Measurements from ENCODE around the gene GAB1.

The GAB1 gene

DNA sequence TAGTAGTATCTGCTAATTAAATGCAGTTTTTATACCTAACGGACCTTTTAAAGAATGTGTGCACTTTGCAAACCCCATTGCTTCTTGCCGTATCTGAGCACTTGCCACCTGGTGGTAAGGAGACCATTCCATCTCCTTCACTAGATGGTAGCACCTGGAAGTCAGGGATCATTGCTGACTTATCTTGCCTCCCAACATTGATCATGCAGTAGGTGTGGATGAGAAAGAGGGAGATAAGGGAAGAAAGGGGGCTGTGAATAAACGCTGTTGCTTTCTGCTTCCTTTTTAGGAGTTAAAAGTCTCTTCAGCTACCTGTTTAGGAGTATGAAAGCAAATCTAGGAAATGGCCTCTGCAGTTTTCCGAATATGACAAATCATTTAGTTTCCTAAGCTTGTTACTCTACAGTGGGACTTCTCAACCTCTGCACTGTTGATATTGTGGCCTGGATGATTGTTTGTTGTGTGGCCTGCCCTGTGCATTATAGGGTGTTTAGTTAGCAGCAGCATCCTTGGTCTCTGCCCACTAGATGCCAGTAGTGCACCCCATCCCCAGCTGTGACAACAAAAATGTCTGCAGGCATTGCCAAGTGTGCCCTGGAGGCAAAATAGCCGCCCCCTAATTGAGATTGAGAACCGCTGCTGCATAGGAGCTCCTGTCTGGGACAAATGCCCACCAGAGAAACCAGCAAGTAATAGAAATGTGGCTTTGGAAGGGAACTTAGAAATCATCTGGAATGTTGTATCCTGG is 38.8 kb downstream of the GAB1 start:
- TF ChIP-seq, protein P1, sequence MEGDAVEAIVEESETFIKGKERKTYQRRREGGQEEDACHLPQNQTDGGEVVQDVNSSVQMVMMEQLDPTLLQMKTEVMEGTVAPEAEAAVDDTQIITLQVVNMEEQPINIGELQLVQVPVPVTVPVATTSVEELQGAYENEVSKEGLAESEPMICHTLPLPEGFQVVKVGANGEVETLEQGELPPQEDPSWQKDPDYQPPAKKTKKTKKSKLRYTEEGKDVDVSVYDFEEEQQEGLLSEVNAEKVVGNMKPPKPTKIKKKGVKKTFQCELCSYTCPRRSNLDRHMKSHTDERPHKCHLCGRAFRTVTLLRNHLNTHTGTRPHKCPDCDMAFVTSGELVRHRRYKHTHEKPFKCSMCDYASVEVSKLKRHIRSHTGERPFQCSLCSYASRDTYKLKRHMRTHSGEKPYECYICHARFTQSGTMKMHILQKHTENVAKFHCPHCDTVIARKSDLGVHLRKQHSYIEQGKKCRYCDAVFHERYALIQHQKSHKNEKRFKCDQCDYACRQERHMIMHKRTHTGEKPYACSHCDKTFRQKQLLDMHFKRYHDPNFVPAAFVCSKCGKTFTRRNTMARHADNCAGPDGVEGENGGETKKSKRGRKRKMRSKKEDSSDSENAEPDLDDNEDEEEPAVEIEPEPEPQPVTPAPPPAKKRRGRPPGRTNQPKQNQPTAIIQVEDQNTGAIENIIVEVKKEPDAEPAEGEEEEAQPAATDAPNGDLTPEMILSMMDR (conservative IDR thresholded peaks at IDR 0.05; ENCODE audit: low read depth, low read length): peak; percentile 54
- H3K36me3 ChIP-seq (ENCODE audit: insufficient read depth): no peaks in the 10 kb centered on the region
- H3K27ac ChIP-seq: no peak overlapping the region
- no peaks in the 10 kb centered on the region for H3K27me3 ChIP-seq (ENCODE audit: insufficient read depth, low read depth)
- peaks cover 69% of the 10 kb centered on the region for H3K4me1 ChIP-seq (ENCODE audit: low read depth, poor library complexity, severe bottlenecking)
- no peak overlapping the region for H3K4me3 ChIP-seq (IDR thresholded peaks at IDR 0.05; ENCODE audit: insufficient read depth, low read depth, low read length)
- peak overlapping the region; percentile 84; the same call in 1 of the 2 replicates for H3K4me2 ChIP-seq
- H2AFZ ChIP-seq (ENCODE audit: low read depth): no peak overlapping the region
- H4K20me1 ChIP-seq (ENCODE audit: insufficient read depth): no peaks in the 10 kb centered on the region
- H3K9ac ChIP-seq: no peak overlapping the region
- peaks cover 36% of the 10 kb centered on the region; the same call in 1 of the 2 replicates for H3K79me2 ChIP-seq (ENCODE audit: insufficient read depth, low read depth)

DNA sequence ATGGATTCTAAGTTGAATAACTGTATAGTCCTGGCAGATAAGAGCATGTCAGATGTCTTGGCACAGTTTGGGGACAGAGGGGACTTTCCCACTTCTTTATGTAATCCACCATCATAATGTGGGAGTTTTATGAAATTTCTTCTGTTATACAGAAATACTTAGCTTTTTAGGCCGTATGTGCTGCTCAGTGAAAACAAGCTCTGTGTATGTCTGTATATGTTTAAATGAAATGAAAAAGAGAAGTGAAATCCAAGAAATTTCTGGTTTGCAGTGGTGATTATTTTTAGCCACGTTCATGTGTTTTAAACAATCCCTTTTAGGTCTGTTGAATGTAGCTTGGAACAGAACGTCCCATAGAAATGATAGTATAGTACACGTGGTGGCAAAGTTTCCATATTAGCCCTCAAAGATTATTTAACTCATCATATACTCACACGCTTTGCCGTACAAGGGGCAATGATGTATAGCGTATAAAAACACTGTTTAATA is 41.0 kb downstream of the GAB1 start:
- no peaks in the 10 kb centered on the region for H4K20me1 ChIP-seq (ENCODE audit: insufficient read depth)
- H3K4me1 ChIP-seq (ENCODE audit: low read depth, poor library complexity, severe bottlenecking): peaks cover 72% of the 10 kb centered on the region
- no peak overlapping the region for H3K4me3 ChIP-seq (IDR thresholded peaks at IDR 0.05; ENCODE audit: insufficient read depth, low read depth, low read length)
- H3K36me3 ChIP-seq (ENCODE audit: insufficient read depth): no peaks in the 10 kb centered on the region
- peak overlapping the region; percentile 84 for H3K4me2 ChIP-seq
- peaks cover 36% of the 10 kb centered on the region; the same call in 1 of the 2 replicates for H3K79me2 ChIP-seq (ENCODE audit: insufficient read depth, low read depth)
- peak overlapping the region; percentile 53; the same call in 1 of the 2 replicates for H3K27ac ChIP-seq
- H3K9ac ChIP-seq: peak overlapping the region; percentile 3; the same call in 1 of the 2 replicates
- no peak overlapping the region for H2AFZ ChIP-seq (ENCODE audit: low read depth)
- TF ChIP-seq, protein P1 (conservative IDR thresholded peaks at IDR 0.05; ENCODE audit: low read depth, low read length): no peak
- H3K27me3 ChIP-seq (ENCODE audit: insufficient read depth, low read depth): no peaks in the 10 kb centered on the region

DNA sequence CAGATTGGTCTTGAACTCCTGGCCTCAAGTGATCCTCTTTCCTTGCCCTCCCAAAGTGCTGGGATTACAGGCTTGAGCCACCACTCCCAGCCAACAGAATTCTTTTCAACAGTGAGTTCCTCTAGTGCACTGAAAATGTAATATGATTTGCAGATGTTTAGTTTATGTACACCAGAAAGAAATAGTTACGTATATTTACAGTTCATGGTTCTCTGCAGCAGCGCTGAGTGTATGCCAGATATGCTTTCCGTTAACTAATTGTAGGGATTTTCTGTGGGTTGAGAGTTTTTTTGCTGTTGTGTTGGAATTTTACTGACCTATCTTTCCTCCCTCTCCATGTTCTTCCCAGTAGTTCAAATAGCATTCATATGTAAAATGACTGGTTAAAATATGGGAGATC is 44.0 kb downstream of the GAB1 start:
- Histone ChIP-seq H2AFZ (ENCODE audit: low read depth) (no peak overlapping the region), H3K4me1 (ENCODE audit: low read depth, poor library complexity, severe bottlenecking) (peaks cover 71% of the 10 kb centered on the region), H3K4me3 (IDR thresholded peaks at IDR 0.05; ENCODE audit: insufficient read depth, low read depth, low read length) (no peak overlapping the region), H3K9ac (no peak overlapping the region), H3K27ac (no peak overlapping the region), H3K36me3 (ENCODE audit: insufficient read depth) (no peaks in the 10 kb centered on the region), H4K20me1 (ENCODE audit: insufficient read depth) (no peaks in the 10 kb centered on the region), H3K27me3 (ENCODE audit: insufficient read depth, low read depth) (no peaks in the 10 kb centered on the region), H3K4me2 (no peak overlapping the region), H3K79me2 (ENCODE audit: insufficient read depth, low read depth) (peaks cover 30% of the 10 kb centered on the region; the same call in 1 of the 2 replicates)
- TF ChIP-seq, protein P1 (conservative IDR thresholded peaks at IDR 0.05; ENCODE audit: low read depth, low read length): no peak

DNA sequence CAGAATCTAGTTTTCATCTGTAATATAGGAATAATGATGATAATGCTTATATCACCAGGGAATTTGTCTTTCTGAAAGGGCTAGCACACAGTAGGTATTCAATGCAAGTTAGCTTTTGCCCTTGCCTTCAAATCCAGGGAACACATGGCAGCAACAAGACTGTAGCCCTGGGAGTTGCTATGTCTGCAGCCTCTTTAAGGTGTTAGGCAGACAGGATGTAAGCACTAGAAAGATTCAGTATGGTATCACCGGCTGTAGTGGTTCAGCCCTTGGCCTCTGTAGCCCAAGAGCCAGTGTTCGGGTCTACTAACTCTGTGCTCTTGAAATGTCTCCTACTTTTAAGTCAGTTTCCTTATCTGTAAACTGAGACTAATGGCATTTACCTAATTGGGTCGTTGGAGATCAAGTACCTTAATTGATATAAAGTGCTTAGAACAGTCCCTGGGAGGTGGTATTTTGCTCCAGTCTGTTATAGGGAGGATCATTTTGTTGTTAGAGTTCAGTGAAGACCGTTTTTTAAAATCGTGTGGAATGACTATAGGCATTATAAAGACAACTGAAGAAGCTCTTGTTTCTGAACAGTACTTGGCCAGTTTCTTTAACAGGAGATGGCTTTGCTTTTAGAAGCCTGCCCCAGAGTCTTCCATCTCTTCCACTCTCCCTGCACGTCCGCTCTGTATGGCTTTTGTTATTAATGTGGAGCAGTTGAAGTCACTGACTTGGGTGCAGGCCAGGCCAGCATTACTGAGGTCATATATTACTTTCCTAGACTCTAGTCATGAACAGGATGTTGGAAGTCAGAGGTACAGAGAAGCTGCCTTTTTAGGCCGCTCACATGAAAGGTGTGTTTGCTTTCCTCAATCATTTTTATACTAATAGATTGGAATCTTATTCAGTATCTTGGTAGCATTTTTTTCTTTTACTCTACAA is 44.8 kb downstream of the GAB1 start:
- Histone ChIP-seq H3K27me3 (ENCODE audit: insufficient read depth, low read depth) (no peaks in the 10 kb centered on the region), H3K27ac (no peak overlapping the region), H3K4me2 (no peak overlapping the region), H3K9ac (no peak overlapping the region), H3K79me2 (ENCODE audit: insufficient read depth, low read depth) (peaks cover 30% of the 10 kb centered on the region; the same call in 1 of the 2 replicates), H2AFZ (ENCODE audit: low read depth) (no peak overlapping the region), H4K20me1 (ENCODE audit: insufficient read depth) (no peaks in the 10 kb centered on the region), H3K4me1 (ENCODE audit: low read depth, poor library complexity, severe bottlenecking) (peaks cover 62% of the 10 kb centered on the region), H3K4me3 (IDR thresholded peaks at IDR 0.05; ENCODE audit: insufficient read depth, low read depth, low read length) (no peak overlapping the region), H3K36me3 (ENCODE audit: insufficient read depth) (no peaks in the 10 kb centered on the region)
- TF ChIP-seq, protein P1 (conservative IDR thresholded peaks at IDR 0.05; ENCODE audit: low read depth, low read length): no peak

Data from KMS-11 (cell line).